ENCODE results near the gene CCL26.

DNA sequence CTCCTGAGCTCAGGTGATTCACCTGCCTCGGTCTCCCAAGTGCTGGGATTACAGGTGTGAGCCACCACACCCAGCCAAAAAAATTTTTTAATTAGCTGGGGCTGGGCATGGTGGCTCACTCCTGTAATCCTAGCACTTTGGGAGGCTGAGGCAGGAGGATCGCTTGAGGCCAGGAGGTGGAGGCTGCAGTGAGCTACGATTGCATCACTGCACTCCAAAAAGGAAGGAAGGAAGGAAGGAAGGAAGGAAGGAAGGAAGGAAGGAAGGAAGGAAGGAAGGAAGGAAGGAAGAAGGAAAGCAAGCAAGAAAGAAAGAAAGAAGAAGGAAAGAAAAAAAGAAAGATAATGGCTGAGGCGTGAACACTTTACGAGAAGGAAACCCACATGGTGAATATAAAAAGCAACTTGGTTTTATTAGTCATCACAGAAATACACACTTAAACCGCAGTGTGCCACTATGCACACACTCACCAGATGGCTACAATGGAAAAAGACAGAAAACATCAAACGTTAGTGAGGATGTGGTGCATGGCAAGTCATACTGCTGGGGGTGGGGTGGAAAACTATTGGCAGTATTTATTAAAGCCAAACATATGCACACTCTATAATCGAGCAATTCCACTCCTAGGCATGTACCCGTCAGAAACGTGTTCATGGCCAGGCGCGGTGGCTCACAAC lies 4.4 kb upstream of the CCL26 start:
- TF ChIP-seq KAT2B (IDR thresholded peaks at IDR 0.05; ENCODE audit: borderline replicate concordance, low read depth, low read length): no peak
- no peak for TF ChIP-seq ZSCAN29 (CRISPR knock-in tag; conservative IDR thresholded peaks at IDR 0.05)
- TF ChIP-seq ARID2 (CRISPR knock-in tag; IDR thresholded peaks at IDR 0.05; ENCODE audit: borderline replicate concordance): no peak
- TF ChIP-seq, protein P1, sequence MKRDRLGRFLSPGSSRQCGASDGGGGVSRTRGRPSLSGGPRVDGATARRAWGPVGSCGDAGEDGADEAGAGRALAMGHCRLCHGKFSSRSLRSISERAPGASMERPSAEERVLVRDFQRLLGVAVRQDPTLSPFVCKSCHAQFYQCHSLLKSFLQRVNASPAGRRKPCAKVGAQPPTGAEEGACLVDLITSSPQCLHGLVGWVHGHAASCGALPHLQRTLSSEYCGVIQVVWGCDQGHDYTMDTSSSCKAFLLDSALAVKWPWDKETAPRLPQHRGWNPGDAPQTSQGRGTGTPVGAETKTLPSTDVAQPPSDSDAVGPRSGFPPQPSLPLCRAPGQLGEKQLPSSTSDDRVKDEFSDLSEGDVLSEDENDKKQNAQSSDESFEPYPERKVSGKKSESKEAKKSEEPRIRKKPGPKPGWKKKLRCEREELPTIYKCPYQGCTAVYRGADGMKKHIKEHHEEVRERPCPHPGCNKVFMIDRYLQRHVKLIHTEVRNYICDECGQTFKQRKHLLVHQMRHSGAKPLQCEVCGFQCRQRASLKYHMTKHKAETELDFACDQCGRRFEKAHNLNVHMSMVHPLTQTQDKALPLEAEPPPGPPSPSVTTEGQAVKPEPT (CRISPR knock-in tag; IDR thresholded peaks at IDR 0.05; ENCODE audit: low read depth): no peak
- no peak for TF ChIP-seq PRMT3 (CRISPR knock-in tag; IDR thresholded peaks at IDR 0.05; ENCODE audit: borderline replicate concordance, low read depth)
- no peak for TF ChIP-seq CBX2 (IDR thresholded peaks at IDR 0.05; ENCODE audit: low read depth, low read length)
- no peak for TF ChIP-seq CBX2 (CRISPR knock-in tag; IDR thresholded peaks at IDR 0.05; ENCODE audit: low read depth)
- no peak for TF ChIP-seq TBX2 (CRISPR knock-in tag; IDR thresholded peaks at IDR 0.05; ENCODE audit: borderline replicate concordance)
- TF ChIP-seq, protein P2, sequence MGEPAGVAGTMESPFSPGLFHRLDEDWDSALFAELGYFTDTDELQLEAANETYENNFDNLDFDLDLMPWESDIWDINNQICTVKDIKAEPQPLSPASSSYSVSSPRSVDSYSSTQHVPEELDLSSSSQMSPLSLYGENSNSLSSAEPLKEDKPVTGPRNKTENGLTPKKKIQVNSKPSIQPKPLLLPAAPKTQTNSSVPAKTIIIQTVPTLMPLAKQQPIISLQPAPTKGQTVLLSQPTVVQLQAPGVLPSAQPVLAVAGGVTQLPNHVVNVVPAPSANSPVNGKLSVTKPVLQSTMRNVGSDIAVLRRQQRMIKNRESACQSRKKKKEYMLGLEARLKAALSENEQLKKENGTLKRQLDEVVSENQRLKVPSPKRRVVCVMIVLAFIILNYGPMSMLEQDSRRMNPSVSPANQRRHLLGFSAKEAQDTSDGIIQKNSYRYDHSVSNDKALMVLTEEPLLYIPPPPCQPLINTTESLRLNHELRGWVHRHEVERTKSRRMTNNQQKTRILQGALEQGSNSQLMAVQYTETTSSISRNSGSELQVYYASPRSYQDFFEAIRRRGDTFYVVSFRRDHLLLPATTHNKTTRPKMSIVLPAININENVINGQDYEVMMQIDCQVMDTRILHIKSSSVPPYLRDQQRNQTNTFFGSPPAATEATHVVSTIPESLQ (CRISPR knock-in tag; conservative IDR thresholded peaks at IDR 0.05): no peak
- no peak for TF ChIP-seq POLR2A (IDR thresholded peaks at IDR 0.05; ENCODE audit: insufficient read depth in 1 of 2, low read depth in 2 of 2, low read length in 2 of 2)
- TF ChIP-seq MXI1 (IDR thresholded peaks at IDR 0.05; ENCODE audit: borderline replicate concordance, low read depth, low read length): no peak
- TF ChIP-seq ZNF605 (CRISPR knock-in tag; IDR thresholded peaks at IDR 0.05): no peak
- TF ChIP-seq CHD2 (IDR thresholded peaks at IDR 0.05; ENCODE audit: low read depth, low read length): no peak

Data from HepG2 (cell line).